ENCODE data around the gene ASH1L. TPM values are rescaled to one million over a fixed set of nuclear protein-coding genes. Genes with fewer than 3 reads are reported as not detected.

The ASH1L gene
- total and polyA plus RNA-seq, 9 of the 15 experiments (the other 6 are each of a cell fraction or from before 2014, with no cell fraction given): 2.0 to 23.3 (median 14.6) TPM

DNA sequence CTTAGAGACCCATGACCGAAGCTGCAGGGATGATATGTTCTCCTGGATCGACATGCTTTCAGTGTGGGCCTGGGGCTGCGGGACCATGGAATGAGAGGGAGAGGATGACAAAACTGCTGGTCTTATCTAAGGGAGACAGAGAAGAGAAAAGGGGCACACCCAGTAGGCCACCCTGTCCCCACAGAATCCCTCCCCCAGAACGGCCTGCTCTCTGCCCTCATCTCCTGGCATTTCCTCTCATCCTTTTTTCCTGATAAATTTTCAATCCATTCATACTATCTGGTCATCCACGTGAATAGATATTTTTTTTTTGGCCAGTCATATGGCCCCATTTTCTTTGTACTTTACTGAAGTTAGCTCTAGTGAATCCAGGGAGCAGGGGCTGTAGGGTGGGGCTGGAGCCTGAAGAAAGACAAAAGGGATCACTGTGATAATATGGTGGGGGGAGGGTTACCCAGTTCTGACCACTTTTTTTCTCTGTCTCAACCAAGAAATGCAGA is 261.2 kb downstream of the ASH1L start, which contains the start of gene PKLR (continued):
- no peak for TF ChIP-seq IRF1 (CRISPR knock-in tag; IDR thresholded peaks at IDR 0.05; ENCODE audit: borderline replicate concordance)
- TF ChIP-seq KAT7 (CRISPR knock-in tag; IDR thresholded peaks at IDR 0.05; ENCODE audit: borderline replicate concordance): peak; percentile 63; the same call in 1 of the 2 replicates
- no peak for TF ChIP-seq DACH1 (IDR thresholded peaks at IDR 0.05; ENCODE audit: partially characterized antibody)
- TF ChIP-seq, protein P1, sequence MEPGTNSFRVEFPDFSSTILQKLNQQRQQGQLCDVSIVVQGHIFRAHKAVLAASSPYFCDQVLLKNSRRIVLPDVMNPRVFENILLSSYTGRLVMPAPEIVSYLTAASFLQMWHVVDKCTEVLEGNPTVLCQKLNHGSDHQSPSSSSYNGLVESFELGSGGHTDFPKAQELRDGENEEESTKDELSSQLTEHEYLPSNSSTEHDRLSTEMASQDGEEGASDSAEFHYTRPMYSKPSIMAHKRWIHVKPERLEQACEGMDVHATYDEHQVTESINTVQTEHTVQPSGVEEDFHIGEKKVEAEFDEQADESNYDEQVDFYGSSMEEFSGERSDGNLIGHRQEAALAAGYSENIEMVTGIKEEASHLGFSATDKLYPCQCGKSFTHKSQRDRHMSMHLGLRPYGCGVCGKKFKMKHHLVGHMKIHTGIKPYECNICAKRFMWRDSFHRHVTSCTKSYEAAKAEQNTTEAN (CRISPR knock-in tag; IDR thresholded peaks at IDR 0.05): no peak
- TF ChIP-seq ZKSCAN1 (IDR thresholded peaks at IDR 0.05; ENCODE audit: low read depth, low read length): peak; percentile 66; the same call in 1 of the 2 replicates
- TF ChIP-seq, protein P2, sequence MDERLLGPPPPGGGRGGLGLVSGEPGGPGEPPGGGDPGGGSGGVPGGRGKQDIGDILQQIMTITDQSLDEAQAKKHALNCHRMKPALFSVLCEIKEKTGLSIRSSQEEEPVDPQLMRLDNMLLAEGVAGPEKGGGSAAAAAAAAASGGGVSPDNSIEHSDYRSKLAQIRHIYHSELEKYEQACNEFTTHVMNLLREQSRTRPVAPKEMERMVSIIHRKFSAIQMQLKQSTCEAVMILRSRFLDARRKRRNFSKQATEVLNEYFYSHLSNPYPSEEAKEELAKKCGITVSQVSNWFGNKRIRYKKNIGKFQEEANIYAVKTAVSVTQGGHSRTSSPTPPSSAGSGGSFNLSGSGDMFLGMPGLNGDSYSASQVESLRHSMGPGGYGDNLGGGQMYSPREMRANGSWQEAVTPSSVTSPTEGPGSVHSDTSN (CRISPR knock-in tag; IDR thresholded peaks at IDR 0.05; ENCODE audit: low read depth): no peak
- TF ChIP-seq, protein P2 (tag; conservative IDR thresholded peaks at IDR 0.05; ENCODE audit: low read depth): no peak
- no peak for TF ChIP-seq GABPA (tag; conservative IDR thresholded peaks at IDR 0.05; ENCODE audit: low read depth)
- peak; percentile 84 for TF ChIP-seq LEF1 (IDR thresholded peaks at IDR 0.05)
- TF ChIP-seq GABPB2 (CRISPR knock-in tag; conservative IDR thresholded peaks at IDR 0.05): no peak
- TF ChIP-seq, protein P3, sequence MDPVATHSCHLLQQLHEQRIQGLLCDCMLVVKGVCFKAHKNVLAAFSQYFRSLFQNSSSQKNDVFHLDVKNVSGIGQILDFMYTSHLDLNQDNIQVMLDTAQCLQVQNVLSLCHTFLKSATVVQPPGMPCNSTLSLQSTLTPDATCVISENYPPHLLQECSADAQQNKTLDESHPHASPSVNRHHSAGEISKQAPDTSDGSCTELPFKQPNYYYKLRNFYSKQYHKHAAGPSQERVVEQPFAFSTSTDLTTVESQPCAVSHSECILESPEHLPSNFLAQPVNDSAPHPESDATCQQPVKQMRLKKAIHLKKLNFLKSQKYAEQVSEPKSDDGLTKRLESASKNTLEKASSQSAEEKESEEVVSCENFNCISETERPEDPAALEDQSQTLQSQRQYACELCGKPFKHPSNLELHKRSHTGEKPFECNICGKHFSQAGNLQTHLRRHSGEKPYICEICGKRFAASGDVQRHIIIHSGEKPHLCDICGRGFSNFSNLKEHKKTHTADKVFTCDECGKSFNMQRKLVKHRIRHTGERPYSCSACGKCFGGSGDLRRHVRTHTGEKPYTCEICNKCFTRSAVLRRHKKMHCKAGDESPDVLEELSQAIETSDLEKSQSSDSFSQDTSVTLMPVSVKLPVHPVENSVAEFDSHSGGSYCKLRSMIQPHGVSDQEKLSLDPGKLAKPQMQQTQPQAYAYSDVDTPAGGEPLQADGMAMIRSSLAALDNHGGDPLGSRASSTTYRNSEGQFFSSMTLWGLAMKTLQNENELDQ (CRISPR knock-in tag; IDR thresholded peaks at IDR 0.05; ENCODE audit: borderline replicate concordance): no peak
- no peak for TF ChIP-seq MTA1 (IDR thresholded peaks at IDR 0.05; ENCODE audit: borderline replicate concordance)
- no peak for TF ChIP-seq SFPQ (IDR thresholded peaks at IDR 0.05; ENCODE audit: low read depth, low read length)
- no peak for TF ChIP-seq DMBX1 (CRISPR knock-in tag; IDR thresholded peaks at IDR 0.05; ENCODE audit: borderline replicate concordance)
- TF ChIP-seq SP1 (CRISPR knock-in tag; IDR thresholded peaks at IDR 0.05): 0 out of 2 replicates have a peak, but pooled peaks have one; percentile 35
- no peak for TF ChIP-seq OTX1 (CRISPR knock-in tag; IDR thresholded peaks at IDR 0.05)
- TF ChIP-seq SMARCE1 (IDR thresholded peaks at IDR 0.05): peak; percentile 16; the same call in 1 of the 2 replicates
- peak; percentile 56; the same call in 1 of the 2 replicates for TF ChIP-seq EP400 (IDR thresholded peaks at IDR 0.05)
- TF ChIP-seq FOXA3 (CRISPR knock-in tag; conservative IDR thresholded peaks at IDR 0.05 in 1 of 2, IDR thresholded peaks at IDR 0.05 in 1 of 2): no peak
